Astrocyte (in vitro differentiated cells and primary cell): ENCODE results near the gene TSFM.

Source experiments
- CTCF ChIP-seq: IDR thresholded peaks from 2 replicates; pipeline ENCODE4 v1.5.1; 2011; ENCODE audit warnings: low read depth, mild to moderate bottlenecking, inconsistent platforms, low read length, moderate library complexity; ENCODE audit not compliant: insufficient read depth
- EZH2 ChIP-seq: IDR thresholded peaks from 2 replicates; pipeline ENCODE4 v1.6.1; 2012; ENCODE audit warnings: mild to moderate bottlenecking, low read length, inconsistent platforms; ENCODE audit not compliant: insufficient read depth

GRCh38 chr12:57746025-57746424 lies 36.6 kb upstream of the TSFM start:
- TF ChIP-seq CTCF (no peak), EZH2 (no peak)
